Measurements from ENCODE around the gene ZNF778.
"Not testable (repeated sequence)": the region's sequence is repeated elsewhere in the genome, so short reads cannot be mapped to it uniquely, and the experiment has no call there.

Gene ZNF778

GRCh38 chr16:89257281-89257731 is 39.8 kb downstream of the ZNF778 start:
- TF ChIP-seq CTCF (IDR thresholded peaks at IDR 0.05): no peak
- Mint-ChIP-seq H3K9me3 (peaks cover 50% of the 10 kb centered on the region), H3K27ac (no peak overlapping the region), H3K4me1 (peaks cover 21% of the 10 kb centered on the region), H3K36me3 (ENCODE audit: low read depth) (peaks cover 16% of the 10 kb centered on the region), H3K27me3 (ENCODE audit: low read depth, poor library complexity) (peaks cover 60% of the 10 kb centered on the region), H3K4me3 (peak overlapping the region; percentile 39)
- DNase-seq: no peak

GRCh38 chr16:89257757-89258465 is 40.4 kb downstream of the ZNF778 start:
- Mint-ChIP-seq H3K27me3 (ENCODE audit: low read depth, poor library complexity) (peaks cover 58% of the 10 kb centered on the region), H3K4me3 (peak overlapping the region; percentile 39), H3K9me3 (peaks cover 50% of the 10 kb centered on the region), H3K4me1 (peaks cover 21% of the 10 kb centered on the region), H3K27ac (no peak overlapping the region), H3K36me3 (ENCODE audit: low read depth) (peaks cover 22% of the 10 kb centered on the region)
- DNase-seq: no peak
- TF ChIP-seq CTCF (IDR thresholded peaks at IDR 0.05): no peak

GRCh38 chr16:89259901-89260300 is 42.4 kb downstream of the ZNF778 start:
- not testable (repeated sequence) for H3K27ac Mint-ChIP-seq, H3K4me3 Mint-ChIP-seq, DNase-seq
- H3K36me3 Mint-ChIP-seq (ENCODE audit: low read depth): peaks cover 37% of the 10 kb centered on the region
- H3K27me3 Mint-ChIP-seq (ENCODE audit: low read depth, poor library complexity): peaks cover 44% of the 10 kb centered on the region
- peaks cover 53% of the 10 kb centered on the region for H3K9me3 Mint-ChIP-seq
- H3K4me1 Mint-ChIP-seq: peaks cover 14% of the 10 kb centered on the region

GRCh38 chr16:89261691-89262563 is 44.4 kb downstream of the ZNF778 start:
- Mint-ChIP-seq H3K4me3 (no peak overlapping the region), H3K4me1 (peaks cover 14% of the 10 kb centered on the region), H3K27me3 (ENCODE audit: low read depth, poor library complexity) (peaks cover 28% of the 10 kb centered on the region), H3K36me3 (ENCODE audit: low read depth) (peaks cover 41% of the 10 kb centered on the region), H3K27ac (peak overlapping the region; percentile 39), H3K9me3 (peaks cover 39% of the 10 kb centered on the region)
- no peak for DNase-seq
- TF ChIP-seq CTCF (IDR thresholded peaks at IDR 0.05): no peak

- no peak for DNase-seq
- Mint-ChIP-seq H3K27me3 (ENCODE audit: low read depth, poor library complexity) (peaks cover under 1% of the 10 kb centered on the region), H3K4me1 (peaks cover 4% of the 10 kb centered on the region), H3K4me3 (no peak overlapping the region), H3K36me3 (ENCODE audit: low read depth) (peaks cover 51% of the 10 kb centered on the region), H3K9me3 (peaks cover 14% of the 10 kb centered on the region), H3K27ac (no peak overlapping the region)
- no peak for TF ChIP-seq CTCF (IDR thresholded peaks at IDR 0.05)
These were observed 47.5 kb downstream of the ZNF778 start for GRCh38 chr16:89264800-89265550.

- Mint-ChIP-seq H3K4me3 (no peak overlapping the region), H3K27ac (peak overlapping the region; percentile 42), H3K4me1 (peaks cover 4% of the 10 kb centered on the region), H3K9me3 (peaks cover 14% of the 10 kb centered on the region), H3K36me3 (ENCODE audit: low read depth) (peaks cover 56% of the 10 kb centered on the region), H3K27me3 (ENCODE audit: low read depth, poor library complexity) (no peaks in the 10 kb centered on the region)
- DNase-seq: no peak
- TF ChIP-seq CTCF (IDR thresholded peaks at IDR 0.05): no peak
These were observed 48.1 kb downstream of the ZNF778 start for GRCh38 chr16:89265647-89266046.
